Measurements from ENCODE around the gene KLRC1. TPM values are rescaled to one million over a fixed set of nuclear protein-coding genes. Genes with fewer than 3 reads are reported as not detected.

The KLRC1 gene
- total RNA-seq, result not detected in 2 replicates

GRCh38 chr12:10453156-10453555 is at the start of gene KLRC1:
Gene KLRC1 (minus strand): TSS chr12:10453377. CDS start chr12:10451156, 2,221 bp downstream.

GRCh38 chr12:10435816-10436215 is 17.4 kb downstream of the KLRC1 start, which contains the start of gene KLRC2:
Gene KLRC2 (minus strand): TSS chr12:10436010. CDS start chr12:10435986, 24 bp downstream.

GRCh38 chr12:10420334-10420733 is 32.8 kb downstream of the KLRC1 start, which contains the start of gene KLRC3:
Gene KLRC3 (minus strand): TSS chr12:10420595. CDS start chr12:10420550, 45 bp downstream.

GRCh38 chr12:10409392-10409791 is 43.8 kb downstream of the KLRC1 start, which contains the start of gene KLRC4:
Gene KLRC4 (minus strand): TSS chr12:10409757. CDS start chr12:10409575, 182 bp downstream.

Other genes starting within 250 kb of the KLRC1 start
- 34.5 and 43.0 TPM in 2 replicates for gene GABARAPL1, start 240.5 kb downstream of the KLRC1 start, total RNA-seq
- 0.07 and 0.27 TPM in 2 replicates for gene KLRD1, start 145.5 kb downstream of the KLRC1 start, total RNA-seq
- not detected in 2 replicates for gene KLRK1, start 63.3 kb downstream of the KLRC1 start, total RNA-seq
- gene KLRC4, start 43.6 kb downstream of the KLRC1 start, total RNA-seq, result not detected in 2 replicates
- gene KLRC3, start 32.8 kb downstream of the KLRC1 start, total RNA-seq, result 0.13 TPM in 1 of 2 replicates, not detected in the other
- not detected in 2 replicates for gene KLRC2, start 17.4 kb downstream of the KLRC1 start, total RNA-seq
- gene EIF2S3B, start 52.5 kb upstream of the KLRC1 start, total RNA-seq, result 1.5 and 1.7 TPM in 2 replicates
- gene MAGOHB, start 160.2 kb upstream of the KLRC1 start, total RNA-seq, result 31.6 and 36.4 TPM in 2 replicates
- gene STYK1, start 220.7 kb upstream of the KLRC1 start, total RNA-seq, result 12.3 and 14.4 TPM in 2 replicates